ENCODE results near the gene TMC5. TPM values are rescaled to one million over a fixed set of nuclear protein-coding genes. Genes with fewer than 3 reads are reported as not detected.

Gene TMC5
- total RNA-seq, 1 experiment from 2014 or later, result 15.7 TPM

- ChIA-PET RAD21 (ENCODE audit: low non-redundant PET in 1 of 2, low total read pairs in 2 of 2, uncharacterized antibody in 2 of 2, unreplicated experiment in 2 of 2) (no interaction called here), CTCF (no interaction called here), POLR2A (no interaction called here)
- intact Hi-C loops (cut with micrococcal nuclease), result no loop called here
- no peaks in the 10 kb centered on the region for H3K27me3 ChIP-seq (ENCODE audit: insufficient read depth, low read length)
- TF ChIP-seq ATF3 (IDR thresholded peaks at IDR 0.05) (no peak), POLR2AphosphoS5 (IDR thresholded peaks at IDR 0.05; ENCODE audit: low read depth, low read length) (no peak), EZH2 (IDR thresholded peaks at IDR 0.05) (no peak), RAD21 (IDR thresholded peaks at IDR 0.05; ENCODE audit: low read depth) (no peak), ZFX (IDR thresholded peaks at IDR 0.05) (no peak), POLR2A (IDR thresholded peaks at IDR 0.05; ENCODE audit: borderline replicate concordance, extremely low read depth, insufficient read depth, insufficient read length) (no peak), YY1 (IDR thresholded peaks at IDR 0.05; ENCODE audit: extremely low read depth, insufficient replicate concordance, low read depth, low read length) (no peak), SP1 (IDR thresholded peaks at IDR 0.05; ENCODE audit: low read depth) (no peak), FOSL1 (IDR thresholded peaks at IDR 0.05; ENCODE audit: low read depth) (no peak), ELF1 (IDR thresholded peaks at IDR 0.05; ENCODE audit: borderline replicate concordance, low read depth) (no peak), ZNF274 (IDR thresholded peaks at IDR 0.05; ENCODE audit: low read depth, low read length) (no peak)
- no TSS peak for BruUV-seq (replicated peaks)
- H3K79me2 ChIP-seq (ENCODE audit: insufficient read depth, low read length), result no peaks in the 10 kb centered on the region
- H3K4me2 ChIP-seq (ENCODE audit: low read length), result no peak overlapping the region
- no peaks in the 10 kb centered on the region for H3K9me2 ChIP-seq (ENCODE audit: insufficient read depth)
- H3K27ac ChIP-seq (ENCODE audit: low read depth, low read length), result no peak overlapping the region
- H3K36me3 ChIP-seq (ENCODE audit: control insufficient read depth in 1 of 2, insufficient read depth in 2 of 2, low read length in 2 of 2), result peaks cover 11 to 24% of the 10 kb centered on the region in 2 experiments; a peak in 3 of 4 replicates
- DNase-seq (ENCODE audit: low read depth, low spot score) (no peak), ATAC-seq (no peak)
- H3K9ac ChIP-seq (ENCODE audit: low read length), result no peak overlapping the region
- H3K9me3 ChIP-seq (ENCODE audit: control insufficient read depth in 1 of 2, insufficient read depth in 1 of 2, low read depth in 1 of 2, low read length in 2 of 2), result no peaks in the 10 kb centered on the region
- no peak overlapping the region for H2AFZ ChIP-seq (ENCODE audit: low read depth, low read length, poor library complexity, severe bottlenecking)
- no peaks in the 10 kb centered on the region for H3K4me1 ChIP-seq (ENCODE audit: control insufficient read depth in 1 of 2, insufficient read depth in 2 of 2, low read length in 2 of 2)
- no peak overlapping the region for H3K4me3 ChIP-seq (replicated peaks in 1 of 2; ENCODE audit: low read depth in 1 of 2, low read length in 2 of 2)
- H4K20me1 ChIP-seq (ENCODE audit: insufficient read depth), result no peaks in the 10 kb centered on the region
Observed at GRCh38 chr16:19499481-19499880, 81.8 kb downstream of the TMC5 start.
